Trophoblast cell (in vitro differentiated cells and primary cell): ENCODE measurements around the gene GRIA2.

Experiments used
- DNase-seq, 2 donors: peaks; one replicate each; pipeline ENCODE4 v3.0.0-alpha.2; 2016
- H2AFZ ChIP-seq: 2 replicates; pipeline ENCODE4 v1.6.1; 2013; ENCODE audit warnings: low read length, moderate library complexity, mild to moderate bottlenecking; ENCODE audit not compliant: insufficient read depth, poor library complexity
- H2AK5ac ChIP-seq: 2 replicates; pipeline ENCODE4 v1.6.1; 2013; ENCODE audit warnings: mild to moderate bottlenecking, low read length
- H2BK120ac ChIP-seq: 2 replicates; pipeline ENCODE4 v1.6.1; 2013; ENCODE audit warnings: low read length, mild to moderate bottlenecking, moderate library complexity; ENCODE audit not compliant: insufficient read depth, poor library complexity
- H2BK12ac ChIP-seq: 2 replicates; pipeline ENCODE4 v1.6.1; 2013; ENCODE audit warnings: mild to moderate bottlenecking, low read length, moderate library complexity
- H2BK5ac ChIP-seq: 2 replicates; pipeline ENCODE4 v1.6.1; 2013; ENCODE audit warnings: low read length, low read depth, moderate library complexity, mild to moderate bottlenecking; ENCODE audit not compliant: poor library complexity
- H3K14ac ChIP-seq: 2 replicates; pipeline ENCODE4 v1.6.1; 2013; ENCODE audit warnings: mild to moderate bottlenecking, low read length
- H3K18ac ChIP-seq: 2 replicates; pipeline ENCODE4 v1.6.1; 2013; ENCODE audit warnings: mild to moderate bottlenecking, low read length
- H3K23ac ChIP-seq: 2 replicates; pipeline ENCODE4 v1.6.1; 2013; ENCODE audit warnings: low read length
- H3K27ac ChIP-seq: 2 replicates; pipeline ENCODE4 v1.5.1; 2013; ENCODE audit warnings: low read depth, mild to moderate bottlenecking, inconsistent platforms, low read length, moderate library complexity
- H3K27me3 ChIP-seq: 2 replicates; pipeline ENCODE4 v1.6.1; 2013; ENCODE audit warnings: inconsistent platforms, mild to moderate bottlenecking, low read length, moderate library complexity; ENCODE audit not compliant: insufficient read depth
- H3K36me3 ChIP-seq, 2 experiments: 1 replicate in 1 of 2; 2 replicates in 1 of 2; pipeline ENCODE4 v1.6.1; 2013; ENCODE audit warnings: low read length in 2 of 2, mild to moderate bottlenecking in 2 of 2, moderate library complexity in 1 of 2; ENCODE audit not compliant: insufficient read depth in 2 of 2, control insufficient read depth in 1 of 2
- H3K4ac ChIP-seq: 2 replicates; pipeline ENCODE4 v1.6.1; 2013; ENCODE audit warnings: low read depth, mild to moderate bottlenecking, low read length, moderate library complexity
- H3K4me1 ChIP-seq, 2 experiments: 1 replicate in 1 of 2; 2 replicates in 1 of 2; pipeline ENCODE4 v1.6.1; 2013; ENCODE audit warnings: low read length in 2 of 2, mild to moderate bottlenecking in 2 of 2, moderate library complexity in 1 of 2; ENCODE audit not compliant: insufficient read depth in 2 of 2, control insufficient read depth in 1 of 2
- H3K4me2 ChIP-seq: 2 replicates; pipeline ENCODE4 v1.6.1; 2013; ENCODE audit warnings: inconsistent platforms, mild to moderate bottlenecking, low read length, moderate library complexity
- H3K4me3 ChIP-seq: 2 replicates; pipeline ENCODE4 v1.5.1; 2013; ENCODE audit warnings: mild to moderate bottlenecking, low read depth, low read length, inconsistent platforms
- H3K79me1 ChIP-seq: one replicate; pipeline ENCODE4 v1.6.1; 2013; ENCODE audit warnings: low read length
- H3K79me2 ChIP-seq: 2 replicates; pipeline ENCODE4 v1.6.1; 2013; ENCODE audit warnings: low read length, mild to moderate bottlenecking; ENCODE audit not compliant: control insufficient read depth, insufficient read depth, poor library complexity
- H3K9ac ChIP-seq: 2 replicates; pipeline ENCODE4 v1.6.1; 2013; ENCODE audit warnings: mild to moderate bottlenecking, low read length
- H3K9me3 ChIP-seq: 2 replicates; pipeline ENCODE4 v1.6.1; 2013; ENCODE audit warnings: low read depth, mild to moderate bottlenecking, control low read depth, inconsistent platforms, low read length; ENCODE audit not compliant: insufficient read depth
- H4K12ac ChIP-seq: 2 replicates; pipeline ENCODE4 v1.6.1; 2013; ENCODE audit warnings: low read depth, mild to moderate bottlenecking, low read length, moderate library complexity
- H4K8ac ChIP-seq: 2 replicates; pipeline ENCODE4 v1.6.1; 2013; ENCODE audit warnings: low read depth, mild to moderate bottlenecking, low read length, moderate library complexity
- H4K91ac ChIP-seq: one replicate; pipeline ENCODE4 v1.6.1; 2013; ENCODE audit warnings: low read depth, mild to moderate bottlenecking, low read length, moderate library complexity
- WGBS: extraction: QIAGEN DNeasy Blood & Tissue Kit; methylation state at CpG from one replicate; pipeline ENCODE4 v1.1.7; 2013; ENCODE audit warnings: missing lambda C conversion rate; ENCODE audit not compliant: insufficient read length, insufficient coverage; ENCODE audit errors: extremely low coverage; 5-methylcytosine and 5-hydroxymethylcytosine counted together

GRIA2 gene

DNA sequence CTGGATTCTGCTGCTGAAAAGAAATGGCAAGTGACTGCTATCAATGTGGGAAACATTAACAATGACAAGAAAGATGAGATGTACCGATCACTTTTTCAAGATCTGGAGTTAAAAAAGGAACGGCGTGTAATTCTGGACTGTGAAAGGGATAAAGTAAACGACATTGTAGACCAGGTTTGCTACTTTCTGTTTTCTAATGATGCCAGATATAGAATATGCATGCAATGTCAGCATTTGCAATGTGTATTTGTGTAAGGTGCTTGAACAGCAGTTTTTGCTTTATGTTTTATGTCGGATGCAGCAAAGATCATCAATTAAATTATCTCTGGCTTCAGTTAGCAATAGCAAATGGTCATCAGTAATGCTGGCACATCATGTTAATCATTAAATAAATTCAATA, 92.2 kb downstream of the GRIA2 start:
- H2BK120ac ChIP-seq, result no peak overlapping the region
- H3K79me2 ChIP-seq, result no peaks in the 10 kb centered on the region
- no peak overlapping the region for H2AK5ac ChIP-seq
- H3K18ac ChIP-seq, result no peak overlapping the region
- no peaks in the 10 kb centered on the region for H3K9me3 ChIP-seq
- no peaks in the 10 kb centered on the region for H3K27me3 ChIP-seq
- no peak overlapping the region for H4K91ac ChIP-seq
- no peak overlapping the region for H3K14ac ChIP-seq
- H3K4me2 ChIP-seq, result no peak overlapping the region
- H3K4me3 ChIP-seq, result no peak overlapping the region
- no peak overlapping the region for H3K9ac ChIP-seq
- H3K36me3 ChIP-seq, result no peaks in the 10 kb centered on the region
- no peak overlapping the region for H3K23ac ChIP-seq
- H3K79me1 ChIP-seq, result no peaks in the 10 kb centered on the region
- no peak overlapping the region for H4K8ac ChIP-seq
- H2BK12ac ChIP-seq, result no peak overlapping the region
- no peak for DNase-seq
- H2AFZ ChIP-seq, result no peak overlapping the region
- no peak overlapping the region for H4K12ac ChIP-seq
- no peak overlapping the region for H3K4ac ChIP-seq
- H3K4me1 ChIP-seq, result no peaks in the 10 kb centered on the region
- no CpG with 5 or more reads among the region's 5 CpGs for WGBS
- no peak overlapping the region for H3K27ac ChIP-seq
- H2BK5ac ChIP-seq, result no peak overlapping the region

DNA sequence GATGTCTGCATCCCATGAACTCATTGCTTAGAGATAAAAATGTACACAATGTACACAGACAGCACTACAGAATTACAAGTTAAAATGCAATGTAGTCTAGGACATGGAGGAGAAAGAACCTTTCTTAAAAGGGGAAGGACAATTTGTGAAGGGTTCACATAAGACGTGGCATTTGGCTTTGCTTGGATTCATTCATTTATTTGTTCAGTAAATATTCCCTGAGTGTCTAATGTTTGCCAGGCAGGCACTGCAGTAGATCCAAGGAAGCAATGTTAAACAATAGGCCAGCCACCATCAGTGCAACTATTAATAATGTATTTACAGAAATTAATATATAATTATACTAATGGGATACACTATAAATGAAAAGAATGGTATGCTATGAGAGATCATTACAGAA, 94.4 kb downstream of the GRIA2 start:
- Histone ChIP-seq H3K4me2 (no peak overlapping the region), H3K36me3 (no peaks in the 10 kb centered on the region), H3K9me3 (no peaks in the 10 kb centered on the region), H3K4me3 (no peak overlapping the region), H3K23ac (no peak overlapping the region), H2AFZ (no peak overlapping the region), H3K79me2 (no peaks in the 10 kb centered on the region), H4K91ac (no peak overlapping the region), H3K79me1 (no peaks in the 10 kb centered on the region), H3K27me3 (no peaks in the 10 kb centered on the region), H3K4me1 (no peaks in the 10 kb centered on the region), H3K4ac (no peak overlapping the region), H3K18ac (no peak overlapping the region), H2BK5ac (no peak overlapping the region), H3K14ac (no peak overlapping the region), H3K27ac (no peak overlapping the region), H2BK12ac (no peak overlapping the region), H3K9ac (no peak overlapping the region), H4K8ac (no peak overlapping the region), H2AK5ac (no peak overlapping the region), H2BK120ac (no peak overlapping the region), H4K12ac (no peak overlapping the region)
- WGBS, result no CpG with 5 or more reads among the region's 1 CpG
- no peak for DNase-seq

DNA sequence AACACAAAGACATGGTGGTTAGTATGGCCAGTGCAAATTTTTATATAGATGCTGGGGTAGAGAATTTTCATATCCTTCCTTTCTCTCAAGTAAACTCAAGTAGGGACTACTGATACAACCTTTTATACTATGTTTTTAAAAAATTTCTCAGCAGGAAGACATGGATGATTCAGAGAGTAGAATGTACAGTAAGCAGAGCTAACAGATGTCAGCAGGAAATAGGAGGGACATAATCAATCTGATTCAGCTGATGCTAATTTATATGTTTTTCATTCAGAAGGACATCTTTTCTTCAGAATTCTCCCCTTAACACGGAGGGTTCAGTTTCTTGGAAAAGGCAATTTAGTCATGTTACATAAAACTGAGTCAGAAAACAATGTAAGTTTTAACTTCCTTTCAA, 95.4 kb downstream of the GRIA2 start:
- Histone ChIP-seq H3K79me2 (no peaks in the 10 kb centered on the region), H4K91ac (no peak overlapping the region), H3K9ac (no peak overlapping the region), H3K4me1 (no peaks in the 10 kb centered on the region), H3K9me3 (no peaks in the 10 kb centered on the region), H3K23ac (no peak overlapping the region), H4K8ac (no peak overlapping the region), H3K27ac (no peak overlapping the region), H3K4me3 (no peak overlapping the region), H2BK5ac (no peak overlapping the region), H4K12ac (no peak overlapping the region), H3K27me3 (no peaks in the 10 kb centered on the region), H3K4ac (no peak overlapping the region), H3K79me1 (no peaks in the 10 kb centered on the region), H3K4me2 (no peak overlapping the region), H2BK120ac (no peak overlapping the region), H3K14ac (no peak overlapping the region), H2AFZ (no peak overlapping the region), H2BK12ac (no peak overlapping the region), H2AK5ac (no peak overlapping the region), H3K18ac (no peak overlapping the region), H3K36me3 (no peaks in the 10 kb centered on the region)
- DNase-seq, result no peak
- no CpG with 5 or more reads among the region's 1 CpG for WGBS

DNA sequence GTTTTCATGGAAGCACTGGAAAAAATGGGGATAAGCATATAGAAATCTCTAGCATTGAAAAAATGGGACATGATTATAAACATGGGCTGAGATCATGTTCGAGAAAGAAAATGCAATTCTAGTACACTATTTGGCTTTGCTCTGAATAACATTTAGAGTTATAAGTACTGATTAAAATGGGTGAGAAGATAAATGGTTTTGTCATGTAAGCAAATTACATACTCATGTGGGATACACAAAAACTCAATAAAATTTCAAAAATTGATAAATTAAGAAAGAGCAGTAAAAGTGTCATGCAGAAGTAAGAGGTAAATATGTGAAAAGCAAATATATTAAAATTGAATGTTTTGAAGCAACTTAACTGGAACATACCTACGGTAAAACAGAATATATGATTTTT, 99.6 kb downstream of the GRIA2 start:
- Histone ChIP-seq H2AK5ac (no peak overlapping the region), H3K4me3 (no peak overlapping the region), H2AFZ (no peak overlapping the region), H4K12ac (no peak overlapping the region), H3K9ac (no peak overlapping the region), H3K4ac (no peak overlapping the region), H3K27me3 (no peaks in the 10 kb centered on the region), H3K4me1 (no peaks in the 10 kb centered on the region), H3K18ac (no peak overlapping the region), H3K27ac (no peak overlapping the region), H4K91ac (no peak overlapping the region), H3K79me1 (no peaks in the 10 kb centered on the region), H4K8ac (no peak overlapping the region), H2BK5ac (no peak overlapping the region), H3K36me3 (no peaks in the 10 kb centered on the region), H3K9me3 (no peaks in the 10 kb centered on the region), H2BK12ac (no peak overlapping the region), H3K14ac (no peak overlapping the region), H3K79me2 (no peaks in the 10 kb centered on the region), H3K23ac (no peak overlapping the region), H2BK120ac (no peak overlapping the region), H3K4me2 (no peak overlapping the region)
- no peak for DNase-seq
- no CpG with 5 or more reads among the region's 2 CpGs for WGBS
